Osteoblast (primary cell): Measurements from ENCODE around the gene ADAMTS18. TPM values are rescaled to one million over a fixed set of nuclear protein-coding genes. Genes with fewer than 3 reads are reported as not detected.

Experiments used
- DNase-seq: peaks from one replicate; pipeline ENCODE4 v3.0.0; 2011; ENCODE audit warnings: low spot score, mixed read lengths; ENCODE audit not compliant: insufficient read length; ENCODE audit errors: missing footprints
- H2AFZ ChIP-seq: 2 replicates; pipeline ENCODE4 v1.6.0; 2011; ENCODE audit warnings: mild to moderate bottlenecking, low read length
- H3K27ac ChIP-seq: 2 replicates; pipeline ENCODE4 v1.5.1; 2011; ENCODE audit warnings: mild to moderate bottlenecking, low read depth, low read length, moderate library complexity
- H3K27me3 ChIP-seq: 2 replicates; pipeline ENCODE4 v1.6.0; 2012; ENCODE audit warnings: mild to moderate bottlenecking, control low read depth, inconsistent platforms, low read length, moderate library complexity; ENCODE audit not compliant: insufficient read depth
- H3K36me3 ChIP-seq: 2 replicates; pipeline ENCODE4 v1.5.1; 2011; ENCODE audit warnings: mild to moderate bottlenecking, low read length, control low read depth, moderate library complexity; ENCODE audit not compliant: insufficient read depth
- H3K4me1 ChIP-seq: 2 replicates; pipeline ENCODE4 v1.5.1; 2011; ENCODE audit warnings: mild to moderate bottlenecking, low read length, control low read depth, moderate library complexity; ENCODE audit not compliant: insufficient read depth
- H3K4me2 ChIP-seq: 2 replicates; pipeline ENCODE4 v1.6.0; 2011; ENCODE audit warnings: mild to moderate bottlenecking, low read length; ENCODE audit not compliant: insufficient read depth
- H3K4me3 ChIP-seq: fragments of 200-600 bp; sonication (generic); 3 replicates; pipeline ENCODE4 v1.5.1; 2012; ENCODE audit warnings: mild to moderate bottlenecking, low read length, inconsistent platforms; ENCODE audit not compliant: insufficient read depth
- H3K79me2 ChIP-seq: 2 replicates; pipeline ENCODE4 v1.6.0; 2012; ENCODE audit warnings: mild to moderate bottlenecking, low read length, control low read depth, inconsistent platforms; ENCODE audit not compliant: insufficient read depth
- H3K9me3 ChIP-seq: 2 replicates; pipeline ENCODE4 v1.5.1; 2011; ENCODE audit warnings: low read depth, low read length, control low read depth
- H4K20me1 ChIP-seq: 2 replicates; pipeline ENCODE4 v1.6.0; 2012; ENCODE audit warnings: mild to moderate bottlenecking, low read length, control low read depth; ENCODE audit not compliant: insufficient read depth
- CTCF ChIP-seq: IDR thresholded peaks from 2 replicates; pipeline ENCODE4 v1.5.1; 2011; ENCODE audit warnings: mild to moderate bottlenecking, low read depth, low read length, moderate library complexity; ENCODE audit errors: extremely low read depth
- total RNA-seq: library from RNA; depleted of rRNA; stranded (reverse); fragments of >200 nt; gene quantifications from 2 replicates; pipeline ENCODE4 v1.2.3, GENCODE V29; 2012

The ADAMTS18 gene
- total RNA-seq, 1 donor = not detected

GRCh38 chr16:77408607-77409006 is 26.2 kb downstream of the ADAMTS18 start:
- H3K79me2 ChIP-seq = no peaks in the 10 kb centered on the region
- H3K36me3 ChIP-seq = no peaks in the 10 kb centered on the region
- no peak overlapping the region for H3K27ac ChIP-seq
- no peaks in the 10 kb centered on the region for H3K4me1 ChIP-seq
- no peaks in the 10 kb centered on the region for H3K9me3 ChIP-seq
- DNase-seq = no peak
- no peaks in the 10 kb centered on the region for H4K20me1 ChIP-seq
- no peak overlapping the region for H3K4me3 ChIP-seq
- no peak overlapping the region for H2AFZ ChIP-seq
- no peaks in the 10 kb centered on the region for H3K27me3 ChIP-seq
- no peak for TF ChIP-seq CTCF
- no peak overlapping the region for H3K4me2 ChIP-seq

DNA sequence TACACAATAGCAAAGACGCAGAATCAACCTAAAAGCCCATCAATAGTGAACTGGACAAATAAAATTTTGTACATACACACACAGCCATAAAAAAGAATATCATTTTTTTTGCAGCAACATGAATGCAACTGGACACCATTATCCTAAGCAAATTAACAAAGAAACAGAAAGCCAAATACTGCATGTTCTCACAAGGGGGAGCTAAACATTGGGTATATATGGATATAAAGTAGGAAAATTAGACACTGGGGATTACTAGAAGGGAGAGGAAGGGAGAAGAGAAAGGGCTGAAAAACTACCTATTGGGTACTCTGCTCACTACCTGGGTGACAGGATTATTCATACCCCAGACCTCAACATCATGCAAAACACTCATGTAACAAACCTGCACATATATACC is 28.2 kb downstream of the ADAMTS18 start:
- Histone ChIP-seq H2AFZ (no peak overlapping the region), H3K36me3 (no peaks in the 10 kb centered on the region), H4K20me1 (no peaks in the 10 kb centered on the region), H3K4me2 (no peak overlapping the region), H3K9me3 (no peaks in the 10 kb centered on the region), H3K79me2 (no peaks in the 10 kb centered on the region), H3K4me1 (no peaks in the 10 kb centered on the region), H3K4me3 (no peak overlapping the region), H3K27me3 (no peaks in the 10 kb centered on the region), H3K27ac (no peak overlapping the region)
- no peak for DNase-seq
- peak; percentile 50 for TF ChIP-seq CTCF

DNA sequence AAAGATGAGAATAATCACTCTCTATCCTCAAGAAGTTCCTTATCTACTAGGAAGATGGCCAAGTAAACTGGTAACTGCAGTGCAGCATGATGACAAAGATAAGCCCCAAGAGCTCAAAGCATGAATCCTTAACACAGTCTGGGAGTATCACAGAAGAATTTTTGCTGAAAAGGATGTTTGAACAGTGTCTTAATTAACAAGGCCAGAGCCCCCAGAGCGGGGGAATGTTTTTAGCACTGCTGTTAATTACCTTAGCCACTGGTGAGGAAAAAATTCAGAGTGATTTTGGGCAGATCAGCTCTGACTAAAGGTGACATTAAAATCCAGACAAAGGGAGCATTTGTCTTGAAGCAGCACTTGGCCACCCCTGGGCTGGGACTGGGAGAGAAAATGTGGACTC is 30.1 kb downstream of the ADAMTS18 start:
- Histone ChIP-seq H3K27me3 (no peaks in the 10 kb centered on the region), H3K4me1 (no peaks in the 10 kb centered on the region), H3K79me2 (no peaks in the 10 kb centered on the region), H3K4me2 (no peak overlapping the region), H3K27ac (no peak overlapping the region), H3K9me3 (no peaks in the 10 kb centered on the region), H4K20me1 (no peaks in the 10 kb centered on the region), H2AFZ (no peak overlapping the region), H3K4me3 (no peak overlapping the region), H3K36me3 (no peaks in the 10 kb centered on the region)
- no peak for DNase-seq
- no peak for TF ChIP-seq CTCF

GRCh38 chr16:77403732-77404131 is 31.1 kb downstream of the ADAMTS18 start:
- H2AFZ ChIP-seq = no peak overlapping the region
- no peak overlapping the region for H3K4me3 ChIP-seq
- H3K4me2 ChIP-seq = no peak overlapping the region
- H3K79me2 ChIP-seq = no peaks in the 10 kb centered on the region
- no peaks in the 10 kb centered on the region for H3K27me3 ChIP-seq
- H3K4me1 ChIP-seq = no peaks in the 10 kb centered on the region
- DNase-seq = no peak
- no peaks in the 10 kb centered on the region for H4K20me1 ChIP-seq
- no peak overlapping the region for H3K27ac ChIP-seq
- H3K9me3 ChIP-seq = no peaks in the 10 kb centered on the region
- no peaks in the 10 kb centered on the region for H3K36me3 ChIP-seq
- no peak for TF ChIP-seq CTCF
